Ovary (tissue), 3 donors: ENCODE results near the gene PDP2.

Source experiments
- POLR2A ChIP-seq: fragments of 450-650 bp; IDR thresholded peaks from one replicate; pipeline ENCODE4 v1.6.1; 2017; ENCODE audit warnings: antibody characterized with exemption, mild to moderate bottlenecking, moderate library complexity
- TF ChIP-seq, protein P1 (sequence below), 3 donors: fragments of 450-650 bp in 2 of 3; fragments of 200-600 bp in 1 of 3; IDR thresholded peaks; one replicate each; pipeline versions ENCODE4 v1.5.1 to v1.8.0; 2016 to 2022; ENCODE audit warnings: antibody characterized with exemption in 3 of 3, mild to moderate bottlenecking in 1 of 3
- donor health status: DM: no; HTN: no; CAD: no.

GRCh38 chr16:66857437-66857836, 22.9 kb upstream of the PDP2 start:
- TF ChIP-seq, protein P1, sequence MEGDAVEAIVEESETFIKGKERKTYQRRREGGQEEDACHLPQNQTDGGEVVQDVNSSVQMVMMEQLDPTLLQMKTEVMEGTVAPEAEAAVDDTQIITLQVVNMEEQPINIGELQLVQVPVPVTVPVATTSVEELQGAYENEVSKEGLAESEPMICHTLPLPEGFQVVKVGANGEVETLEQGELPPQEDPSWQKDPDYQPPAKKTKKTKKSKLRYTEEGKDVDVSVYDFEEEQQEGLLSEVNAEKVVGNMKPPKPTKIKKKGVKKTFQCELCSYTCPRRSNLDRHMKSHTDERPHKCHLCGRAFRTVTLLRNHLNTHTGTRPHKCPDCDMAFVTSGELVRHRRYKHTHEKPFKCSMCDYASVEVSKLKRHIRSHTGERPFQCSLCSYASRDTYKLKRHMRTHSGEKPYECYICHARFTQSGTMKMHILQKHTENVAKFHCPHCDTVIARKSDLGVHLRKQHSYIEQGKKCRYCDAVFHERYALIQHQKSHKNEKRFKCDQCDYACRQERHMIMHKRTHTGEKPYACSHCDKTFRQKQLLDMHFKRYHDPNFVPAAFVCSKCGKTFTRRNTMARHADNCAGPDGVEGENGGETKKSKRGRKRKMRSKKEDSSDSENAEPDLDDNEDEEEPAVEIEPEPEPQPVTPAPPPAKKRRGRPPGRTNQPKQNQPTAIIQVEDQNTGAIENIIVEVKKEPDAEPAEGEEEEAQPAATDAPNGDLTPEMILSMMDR (IDR thresholded peaks at IDR 0.05) = no peak
- no peak for TF ChIP-seq POLR2A
